Fibroblast of mammary gland (primary cell): Measurements from ENCODE around the gene RGMA.

Experiments
- DNase-seq: peaks from one replicate; pipeline ENCODE4 v3.0.0-alpha.2; 2010; ENCODE audit warnings: low read depth
- H3K4me3 ChIP-seq: 2 replicates; pipeline ENCODE4 v1.5.1; 2011; ENCODE audit warnings: low read depth, mild to moderate bottlenecking, low read length, moderate library complexity; ENCODE audit not compliant: control insufficient read depth
- CTCF ChIP-seq: conservative IDR thresholded peaks from 2 replicates; pipeline ENCODE4 v1.5.1; 2011; ENCODE audit warnings: low read depth, low read length, inconsistent platforms; ENCODE audit not compliant: control insufficient read depth, insufficient read depth

The RGMA gene

GRCh38 chr15:93118904-93119303, 29.9 kb upstream of the RGMA start:
- DNase-seq: no peak
- H3K4me3 ChIP-seq: no peak overlapping the region
- TF ChIP-seq CTCF: no peak

GRCh38 chr15:93111451-93111850, 22.4 kb upstream of the RGMA start:
- DNase-seq: no peak
- H3K4me3 ChIP-seq: no peak overlapping the region
- no peak for TF ChIP-seq CTCF

GRCh38 chr15:93110502-93111040, 21.6 kb upstream of the RGMA start:
- peak; percentile 13 for DNase-seq
- TF ChIP-seq CTCF: no peak
- no peak overlapping the region for H3K4me3 ChIP-seq

GRCh38 chr15:93109336-93110102, 20.5 kb upstream of the RGMA start:
- TF ChIP-seq CTCF: no peak
- H3K4me3 ChIP-seq: no peak overlapping the region
- DNase-seq: no peak

DNA sequence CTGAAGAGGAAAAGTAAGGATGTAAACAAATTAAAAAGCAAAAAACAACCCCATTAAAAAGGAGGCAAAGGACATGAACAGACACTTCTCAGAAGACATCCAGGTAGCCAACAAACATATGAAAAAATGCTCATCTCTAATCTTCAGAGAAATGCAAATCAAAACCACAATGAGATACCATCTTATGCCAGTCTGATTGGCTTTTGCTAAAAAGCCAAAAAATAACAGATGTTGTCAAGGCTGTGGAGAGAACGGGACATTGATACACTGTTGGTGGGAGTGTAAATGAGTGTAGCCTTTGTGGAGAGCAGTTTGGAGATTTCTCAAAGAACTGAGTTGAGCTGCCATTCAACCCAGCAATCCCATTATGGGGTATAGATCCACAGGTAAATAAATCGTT, 18.6 kb upstream of the RGMA start:
- no peak for DNase-seq
- TF ChIP-seq CTCF: no peak
- H3K4me3 ChIP-seq: no peak overlapping the region

GRCh38 chr15:93105485-93105884, 16.5 kb upstream of the RGMA start:
- H3K4me3 ChIP-seq: no peak overlapping the region
- no peak for TF ChIP-seq CTCF
- DNase-seq: no peak
